ENCODE data around the gene ARHGAP32.

ARHGAP32 gene

DNA sequence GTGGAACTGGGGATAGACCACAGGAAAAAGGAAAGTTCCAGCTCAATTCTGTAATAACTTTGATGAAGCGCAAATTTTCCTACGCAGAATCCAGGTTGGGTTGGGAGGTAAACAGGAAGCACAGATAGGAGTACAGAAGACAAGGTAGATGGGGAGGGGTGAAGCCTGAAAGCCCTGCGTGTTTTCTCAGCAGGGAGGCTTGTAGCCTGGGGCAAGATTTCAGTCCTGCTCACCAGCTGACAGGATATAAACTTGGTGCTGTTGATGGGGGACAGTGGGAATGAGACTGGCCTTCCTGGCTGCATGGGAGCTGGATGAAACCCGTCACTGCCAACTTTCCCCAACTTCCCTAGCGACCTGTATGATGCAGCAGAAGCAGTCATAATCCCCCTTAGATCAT lies 114.9 kb downstream of the ARHGAP32 start:
- in situ Hi-C loops (cut with HindIII; ENCODE audit: low sequenced_read_pairs), result no loop called here
- no peak overlapping the region for H3K4me3 ChIP-seq (ENCODE audit: low read depth, low read length)
- no peak for TF ChIP-seq CTCF (IDR thresholded peaks at IDR 0.05; ENCODE audit: low read depth, low read length, missing control alignments)
- DNase-seq (ENCODE audit: low read depth), result no peak

GRCh38 chr11:129075757-129076156 lies 116.4 kb downstream of the ARHGAP32 start:
- no peak for TF ChIP-seq CTCF (IDR thresholded peaks at IDR 0.05; ENCODE audit: low read depth, low read length, missing control alignments)
- DNase-seq (ENCODE audit: low read depth), result no peak
- in situ Hi-C loops (cut with HindIII; ENCODE audit: low sequenced_read_pairs), result no loop called here
- no peak overlapping the region for H3K4me3 ChIP-seq (ENCODE audit: low read depth, low read length)

DNA sequence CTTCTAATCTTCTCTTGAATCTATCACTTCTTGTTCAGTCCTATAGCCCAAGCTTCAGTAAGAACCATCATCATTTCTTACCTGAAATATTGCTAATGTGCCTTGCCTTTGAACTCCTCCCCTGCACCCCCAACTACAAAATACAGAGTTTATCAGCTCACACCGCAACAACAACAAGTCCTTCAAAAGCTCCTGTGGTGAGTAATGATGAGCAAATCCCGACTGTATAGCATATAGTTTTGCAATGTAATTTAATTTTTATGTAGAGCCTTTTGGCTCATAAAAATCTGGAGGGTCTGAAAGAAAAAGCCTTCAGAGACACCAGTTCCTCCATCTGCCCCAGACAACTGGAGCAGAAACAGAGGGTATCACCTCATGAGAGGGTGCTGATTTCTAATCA lies 124.7 kb downstream of the ARHGAP32 start:
- H3K4me3 ChIP-seq (ENCODE audit: low read depth, low read length), result no peak overlapping the region
- in situ Hi-C loops (cut with HindIII; ENCODE audit: low sequenced_read_pairs), result no loop called here
- TF ChIP-seq CTCF (IDR thresholded peaks at IDR 0.05; ENCODE audit: low read depth, low read length, missing control alignments), result no peak
- no peak for DNase-seq (ENCODE audit: low read depth)

- no peak overlapping the region for H3K4me3 ChIP-seq (ENCODE audit: low read depth, low read length)
- in situ Hi-C loops (cut with HindIII; ENCODE audit: low sequenced_read_pairs), result no loop called here
- TF ChIP-seq CTCF (IDR thresholded peaks at IDR 0.05; ENCODE audit: low read depth, low read length, missing control alignments), result no peak
- no peak for DNase-seq (ENCODE audit: low read depth)
Measured at GRCh38 chr11:129066229-129066628, 125.9 kb downstream of the ARHGAP32 start.

- in situ Hi-C loops (cut with HindIII; ENCODE audit: low sequenced_read_pairs), result no loop called here
- H3K4me3 ChIP-seq (ENCODE audit: low read depth, low read length), result no peak overlapping the region
- no peak for TF ChIP-seq CTCF (IDR thresholded peaks at IDR 0.05; ENCODE audit: low read depth, low read length, missing control alignments)
- no peak for DNase-seq (ENCODE audit: low read depth)
Measured at GRCh38 chr11:129063118-129063517, 129.0 kb downstream of the ARHGAP32 start.

GRCh38 chr11:129061492-129062230 lies 130.5 kb downstream of the ARHGAP32 start:
- no peak for TF ChIP-seq CTCF (IDR thresholded peaks at IDR 0.05; ENCODE audit: low read depth, low read length, missing control alignments)
- no peak for DNase-seq (ENCODE audit: low read depth)
- no peak overlapping the region for H3K4me3 ChIP-seq (ENCODE audit: low read depth, low read length)
- in situ Hi-C loops (cut with HindIII; ENCODE audit: low sequenced_read_pairs), result no loop called here

Data from astrocyte of the cerebellum (primary cell).